Left lung (tissue), 10 donors: Measurements from ENCODE around the gene PCNX3. TPM values are rescaled to one million over a fixed set of nuclear protein-coding genes. Genes with fewer than 3 reads are reported as not detected.
A peak's percentile ranks its signal among the peaks of the same experiment; 100 is the strongest.

Experiments
- ATAC-seq: fragments of 200-7000 bp; cut with Tn5 transposase; one replicate; pipeline ENCODE4 v1.9.1; 2020; ENCODE audit warnings: moderate library complexity
- DNase-seq, 4 donors: peaks; one replicate each; pipeline ENCODE4 v3.0.0-alpha.2; 2013 to 2020
- H3K27ac ChIP-seq, 2 donors: fragments of 200-600 bp; sonication (generic) in 1 of 2; one replicate each; pipeline versions ENCODE4 v1.5.0 to v1.8.0; 2020 to 2021
- H3K27me3 ChIP-seq, 2 donors: fragments of 200-600 bp; sonication (generic) in 1 of 2; one replicate each; pipeline versions ENCODE4 v1.5.0 to v1.8.0; 2020 to 2021
- H3K36me3 ChIP-seq, 2 donors: fragments of 200-600 bp; sonication (generic) in 1 of 2; one replicate each; pipeline versions ENCODE4 v1.5.0 to v1.8.0; 2020 to 2021
- H3K4me1 ChIP-seq, 2 donors: fragments of 200-600 bp; one replicate each; pipeline ENCODE4 v1.8.0; 2021
- H3K4me3 ChIP-seq, 2 donors: fragments of 200-600 bp; sonication (generic) in 1 of 2; one replicate each; pipeline versions ENCODE4 v1.5.0 to v1.8.0; 2020 to 2021; ENCODE audit warnings: mild to moderate bottlenecking in 1 of 2
- H3K9me3 ChIP-seq, 2 donors: fragments of 200-600 bp; sonication (generic) in 1 of 2; one replicate each; pipeline versions ENCODE4 v1.5.0 to v1.8.0; 2020 to 2021
- intact Hi-C, 2 donors: fragments of 100-400 bp; cut with DNase I; formaldehyde crosslinking; loops; one replicate each; pipeline versions ENCODE4 v1.11.2 to v1.14.2; 2022
- polyA plus RNA-seq, 6 donors: library from polyadenylated mRNA; unstranded; fragments of 120-200 nt; gene quantifications; one replicate each; pipeline ENCODE4 v1.2.1, GENCODE V29; 2013; ENCODE audit not compliant: insufficient read length in 6 of 6
- total RNA-seq, 2 donors: library from RNA; stranded (reverse); fragmentation: NEBNext Ultra II Directional; extraction: Animal tissue kit (Norgen Biotek cat#: 25700); gene quantifications; one replicate each; pipeline ENCODE4 v1.2.1, GENCODE V29; 2021
- TF ChIP-seq, protein P1 (sequence below), 2 donors: fragments of 200-600 bp; sonication (generic) in 1 of 2; IDR thresholded peaks; one replicate each; pipeline versions ENCODE4 v1.5.0 to v1.8.0; 2021; ENCODE audit warnings: antibody characterized with exemption in 2 of 2
- donor health status: DM: no; HTN: yes; CAD: no.
- donor health status: DM: no; HTN: no; CAD: no.

The PCNX3 gene
- total and polyA plus RNA-seq, 8 donors, result 19.9 to 44.5 (median 26.2) TPM

DNA sequence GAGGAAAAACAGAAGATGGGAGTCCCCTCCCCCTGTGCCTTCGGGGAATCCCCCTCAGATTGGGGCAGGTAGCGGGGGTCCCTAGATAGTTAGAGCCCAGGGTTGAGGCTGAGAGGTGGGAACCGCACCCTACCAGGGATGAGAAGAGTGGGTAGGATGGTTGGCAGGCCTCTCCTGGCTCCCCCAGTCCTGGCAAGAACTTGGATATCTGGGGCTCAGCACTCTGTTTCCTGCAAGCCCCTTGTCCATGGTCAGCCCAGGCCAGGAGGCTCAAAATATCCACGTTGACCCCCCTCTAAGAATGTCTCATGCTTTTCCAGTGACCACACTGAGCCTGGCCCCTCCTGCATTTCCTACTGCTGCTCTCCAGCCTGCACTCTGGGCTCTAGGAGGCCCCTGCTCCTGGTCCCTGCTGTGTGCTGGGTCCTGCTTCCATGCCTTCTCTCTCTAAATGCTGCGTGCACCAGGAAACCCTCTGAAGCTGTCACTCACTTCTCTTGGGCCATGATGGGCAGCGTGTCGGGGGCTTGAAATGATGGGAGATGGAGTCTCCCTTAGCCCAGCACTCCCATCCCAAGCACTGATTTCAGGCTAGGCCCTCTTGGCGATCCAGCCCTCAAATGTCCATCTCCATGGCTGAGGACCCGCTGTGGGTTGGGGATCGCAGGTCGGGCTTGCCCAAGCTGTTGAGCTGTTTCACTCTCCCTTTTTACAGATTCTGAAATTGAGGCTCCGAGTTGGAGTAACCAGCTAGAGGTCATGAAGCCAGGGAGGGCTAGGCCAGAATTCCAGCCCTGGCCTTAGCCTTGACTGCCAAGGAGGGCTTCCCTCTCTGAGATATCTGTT, 3.6 kb upstream of the PCNX3 start:
- H3K27ac ChIP-seq, result peak overlapping the region; percentile 84 to 89

DNA sequence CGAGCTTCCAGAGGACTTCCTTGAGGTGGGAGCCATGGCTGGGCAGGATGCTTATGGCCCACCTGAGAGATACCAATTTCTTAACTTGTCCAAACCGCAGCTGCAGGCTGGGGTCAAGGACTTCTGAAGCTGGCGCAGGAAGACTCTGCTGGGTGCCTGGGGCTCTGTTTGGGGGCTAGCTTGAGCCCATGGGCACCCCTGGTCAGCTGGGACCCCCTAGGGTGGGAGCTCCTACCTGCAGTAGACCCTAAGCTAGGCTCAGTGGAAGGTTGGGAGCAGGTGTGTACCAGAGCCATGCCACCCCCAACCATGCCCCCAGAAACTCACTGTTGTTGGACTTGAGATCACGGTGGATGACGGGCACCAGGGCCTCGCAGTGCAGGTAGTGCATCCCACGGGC, 2.9 kb upstream of the PCNX3 start:
- intact Hi-C loops, result no loop called here
- Histone ChIP-seq H3K27me3 (no peaks in the 10 kb centered on the region), H3K4me3 (peak overlapping the region; percentile 68 to 72), H3K4me1 (peaks cover 47 to 74% of the 10 kb centered on the region in 2 donors), H3K27ac (peak overlapping the region; percentile 84 to 89), H3K36me3 (peaks cover 0 to 34% of the 10 kb centered on the region in 2 donors), H3K9me3 (no peaks in the 10 kb centered on the region)
- no peak for ATAC-seq
- TF ChIP-seq, protein P1, sequence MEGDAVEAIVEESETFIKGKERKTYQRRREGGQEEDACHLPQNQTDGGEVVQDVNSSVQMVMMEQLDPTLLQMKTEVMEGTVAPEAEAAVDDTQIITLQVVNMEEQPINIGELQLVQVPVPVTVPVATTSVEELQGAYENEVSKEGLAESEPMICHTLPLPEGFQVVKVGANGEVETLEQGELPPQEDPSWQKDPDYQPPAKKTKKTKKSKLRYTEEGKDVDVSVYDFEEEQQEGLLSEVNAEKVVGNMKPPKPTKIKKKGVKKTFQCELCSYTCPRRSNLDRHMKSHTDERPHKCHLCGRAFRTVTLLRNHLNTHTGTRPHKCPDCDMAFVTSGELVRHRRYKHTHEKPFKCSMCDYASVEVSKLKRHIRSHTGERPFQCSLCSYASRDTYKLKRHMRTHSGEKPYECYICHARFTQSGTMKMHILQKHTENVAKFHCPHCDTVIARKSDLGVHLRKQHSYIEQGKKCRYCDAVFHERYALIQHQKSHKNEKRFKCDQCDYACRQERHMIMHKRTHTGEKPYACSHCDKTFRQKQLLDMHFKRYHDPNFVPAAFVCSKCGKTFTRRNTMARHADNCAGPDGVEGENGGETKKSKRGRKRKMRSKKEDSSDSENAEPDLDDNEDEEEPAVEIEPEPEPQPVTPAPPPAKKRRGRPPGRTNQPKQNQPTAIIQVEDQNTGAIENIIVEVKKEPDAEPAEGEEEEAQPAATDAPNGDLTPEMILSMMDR (IDR thresholded peaks at IDR 0.05), result no peak
- no peak for DNase-seq

More for the DNA sequence above, 3.6 kb upstream of the PCNX3 start:
- no peaks in the 10 kb centered on the region for H3K9me3 ChIP-seq
- H3K4me1 ChIP-seq, result peaks cover 47 to 72% of the 10 kb centered on the region in 2 donors
- peaks cover 0 to 34% of the 10 kb centered on the region in 2 donors for H3K36me3 ChIP-seq
- intact Hi-C loops, result no loop called here
- ATAC-seq (no peak), DNase-seq (no peak)
- H3K27me3 ChIP-seq, result no peaks in the 10 kb centered on the region
- TF ChIP-seq, protein P1 (IDR thresholded peaks at IDR 0.05), result no peak
- H3K4me3 ChIP-seq, result peak overlapping the region; percentile 68 to 72

DNA sequence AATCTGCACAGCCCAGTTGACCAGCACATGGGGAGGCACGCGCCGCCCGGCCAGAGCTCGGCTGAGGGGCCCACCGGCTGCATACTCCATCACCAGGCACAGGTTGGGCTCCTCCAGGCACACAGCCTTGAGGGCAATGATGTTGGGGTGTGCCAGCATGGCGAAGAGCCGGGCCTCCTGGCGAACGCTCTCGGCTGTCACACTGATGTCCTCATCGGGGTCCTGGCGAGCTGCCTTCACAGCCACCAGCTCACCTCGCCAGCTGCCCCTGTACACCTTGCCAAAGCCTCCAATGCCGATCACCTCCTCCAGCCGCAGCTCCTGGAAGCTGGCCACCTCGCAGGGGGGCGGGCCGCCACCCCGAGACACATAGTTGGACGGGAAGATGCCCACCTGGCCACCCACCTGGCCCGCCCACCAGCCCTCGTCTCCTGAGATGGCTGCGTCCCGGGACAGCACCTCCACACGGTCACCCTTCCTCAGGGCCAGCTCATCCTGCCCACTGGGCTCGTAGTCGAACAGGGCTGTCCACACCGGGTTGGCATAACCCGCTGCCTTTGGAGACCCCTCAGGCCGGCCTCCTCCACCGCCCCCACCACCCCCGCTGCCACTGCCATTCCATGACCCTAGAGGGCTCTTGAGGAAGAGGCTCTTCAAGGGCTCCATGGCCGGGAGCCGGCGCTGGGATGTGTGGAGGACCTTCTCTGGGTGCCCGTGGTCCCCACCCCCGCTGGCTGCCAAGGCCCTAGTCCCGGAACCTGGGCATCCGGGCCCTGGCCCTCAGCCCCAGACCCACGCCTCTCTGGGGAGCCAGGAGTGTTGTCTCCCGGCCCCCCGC, 2.3 kb upstream of the PCNX3 start:
- intact Hi-C loops, result no loop called here
- TF ChIP-seq, protein P1 (IDR thresholded peaks at IDR 0.05), result no peak
- DNase-seq (peak in 1 of 4 donors; percentile 85), ATAC-seq (peak; percentile 0)
- H3K4me1 ChIP-seq, result peaks cover 46 to 72% of the 10 kb centered on the region in 2 donors
- peak overlapping the region; percentile 68 to 72 for H3K4me3 ChIP-seq
- H3K27ac ChIP-seq, result peak overlapping the region; percentile 84 to 89
- H3K27me3 ChIP-seq, result no peaks in the 10 kb centered on the region
- peaks cover 0 to 34% of the 10 kb centered on the region in 2 donors for H3K36me3 ChIP-seq
- no peaks in the 10 kb centered on the region for H3K9me3 ChIP-seq

DNA sequence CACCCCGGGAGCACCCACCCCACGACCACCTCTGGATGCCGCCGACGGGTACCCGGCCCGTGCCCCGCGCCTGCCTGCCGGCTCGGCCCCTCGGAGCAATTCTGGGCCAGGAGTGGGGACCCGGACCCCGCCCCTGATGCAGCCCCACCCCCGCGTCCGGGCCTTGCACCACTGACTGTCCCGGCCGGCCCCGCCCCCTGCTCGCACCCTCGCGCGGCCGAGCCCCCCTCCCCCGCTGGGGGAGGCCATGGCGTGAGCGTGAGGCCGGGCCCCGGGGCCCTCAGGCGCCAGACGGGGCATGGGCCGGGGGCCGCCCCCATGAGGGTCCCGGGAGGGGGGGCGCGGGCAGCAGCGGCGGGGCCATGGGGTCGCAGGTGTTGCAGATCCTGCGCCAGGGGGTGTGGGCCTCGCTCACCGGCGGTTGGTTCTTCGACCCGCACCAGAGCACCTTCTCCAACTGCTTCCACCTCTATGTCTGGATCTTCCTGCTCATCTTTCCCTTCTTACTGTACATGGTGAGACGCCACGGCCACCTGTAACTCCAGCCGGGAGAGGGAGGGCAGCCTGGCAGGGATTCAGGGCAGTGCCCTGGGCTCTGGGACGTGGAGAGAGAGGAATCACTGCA, 486 bp downstream of the PCNX3 start:
- TF ChIP-seq, protein P1 (IDR thresholded peaks at IDR 0.05), result no peak
- intact Hi-C loops, result no loop called here
- peaks cover 0 to 40% of the 10 kb centered on the region in 2 donors for H3K36me3 ChIP-seq
- ATAC-seq (no peak), DNase-seq (no peak)
- H3K27ac ChIP-seq, result peak overlapping the region; percentile 72 to 84
- H3K9me3 ChIP-seq, result no peaks in the 10 kb centered on the region
- no peaks in the 10 kb centered on the region for H3K27me3 ChIP-seq
- H3K4me3 ChIP-seq, result peak overlapping the region; percentile 72 to 100
- H3K4me1 ChIP-seq, result peaks cover 31 to 44% of the 10 kb centered on the region in 2 donors
